ENCODE results near the gene DUOXA2.

The DUOXA2 gene

DNA sequence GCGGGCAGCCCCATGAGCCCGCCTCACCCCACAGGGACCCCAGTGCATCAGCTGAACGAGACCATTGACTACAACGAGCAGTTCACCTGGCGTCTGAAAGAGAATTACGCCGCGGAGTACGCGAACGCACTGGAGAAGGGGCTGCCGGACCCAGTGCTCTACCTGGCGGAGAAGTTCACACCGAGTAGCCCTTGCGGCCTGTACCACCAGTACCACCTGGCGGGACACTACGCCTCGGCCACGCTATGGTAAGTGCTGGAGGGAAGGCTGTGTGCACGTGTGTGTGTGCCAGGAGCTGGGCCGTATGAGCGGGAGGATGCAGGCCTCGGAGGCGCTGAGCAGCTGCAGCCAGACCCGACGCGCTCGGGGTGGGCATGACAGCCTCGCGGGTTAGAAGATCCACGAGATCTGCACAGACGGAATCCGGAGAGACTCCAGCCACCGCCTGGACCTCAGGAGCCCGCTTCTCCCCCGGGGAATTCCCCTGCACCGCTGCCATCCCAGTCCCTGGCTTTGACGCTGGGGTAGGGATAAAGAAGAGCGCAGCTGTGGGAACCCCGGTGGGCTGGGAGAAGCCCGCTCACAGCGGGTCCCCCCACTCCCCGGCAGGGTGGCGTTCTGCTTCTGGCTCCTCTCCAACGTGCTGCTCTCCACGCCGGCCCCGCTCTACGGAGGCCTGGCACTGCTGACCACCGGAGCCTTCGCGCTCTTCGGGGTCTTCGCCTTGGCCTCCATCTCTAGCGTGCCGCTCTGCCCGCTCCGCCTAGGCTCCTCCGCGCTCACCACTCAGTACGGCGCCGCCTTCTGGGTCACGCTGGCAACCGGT lies 2.6 kb downstream of the DUOXA2 start:
- DNase-seq (no peak), ATAC-seq (replicated peaks) (no peak)
- Mint-ChIP-seq H3K4me1 (peaks cover 45 to 65% of the 10 kb centered on the region in 2 donors), H3K27ac (peak overlapping the region; percentile 26), H3K9me3 (no peaks in the 10 kb centered on the region), H3K27me3 (peaks cover 82 to 87% of the 10 kb centered on the region in 2 donors), H3K4me3 (peak overlapping the region; percentile 33 to 49), H3K36me3 (no peaks in the 10 kb centered on the region)

GRCh38 chr15:45117308-45118130 lies 3.4 kb downstream of the DUOXA2 start:
- no peaks in the 10 kb centered on the region for H3K9me3 Mint-ChIP-seq
- DNase-seq (no peak), ATAC-seq (replicated peaks) (peak; percentile 11 to 22)
- H3K36me3 Mint-ChIP-seq = no peaks in the 10 kb centered on the region
- peaks cover 76 to 83% of the 10 kb centered on the region in 2 donors for H3K27me3 Mint-ChIP-seq
- H3K4me1 Mint-ChIP-seq = peaks cover 39 to 57% of the 10 kb centered on the region in 2 donors
- H3K4me3 Mint-ChIP-seq = peak overlapping the region; percentile 71 to 74
- peak overlapping the region; percentile 26 for H3K27ac Mint-ChIP-seq

DNA sequence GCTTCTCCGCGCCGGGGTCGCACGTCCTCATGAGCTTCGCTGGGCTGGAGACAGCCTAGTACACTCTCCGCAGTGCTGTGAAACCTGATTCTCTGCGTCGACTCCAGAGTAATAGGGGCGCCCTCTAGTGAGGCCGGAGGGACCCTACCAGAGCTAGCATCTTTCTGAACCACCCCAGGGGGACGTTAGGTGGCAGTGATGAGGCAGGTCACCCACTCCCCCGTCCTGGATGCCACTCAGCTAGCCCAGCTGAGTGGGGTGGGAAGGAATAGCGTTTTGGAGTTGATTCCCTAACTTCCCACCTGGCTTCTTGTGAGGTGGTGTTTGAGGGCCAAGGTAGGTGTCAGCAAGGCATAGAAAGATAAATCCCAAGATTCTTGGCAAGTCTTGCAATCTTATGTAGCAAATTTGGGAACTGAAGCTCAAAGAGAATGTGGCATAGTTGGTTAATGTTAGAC lies 4.0 kb downstream of the DUOXA2 start:
- no peaks in the 10 kb centered on the region for H3K36me3 Mint-ChIP-seq
- peak overlapping the region; percentile 22 for H3K27ac Mint-ChIP-seq
- ATAC-seq (replicated peaks) = peak; percentile 96 to 97
- no peaks in the 10 kb centered on the region for H3K9me3 Mint-ChIP-seq
- H3K4me1 Mint-ChIP-seq = peaks cover 34 to 50% of the 10 kb centered on the region in 2 donors
- peak; percentile 82 for DNase-seq
- H3K27me3 Mint-ChIP-seq = peaks cover 70 to 77% of the 10 kb centered on the region in 2 donors
- peak overlapping the region; percentile 71 to 74 for H3K4me3 Mint-ChIP-seq

DNA sequence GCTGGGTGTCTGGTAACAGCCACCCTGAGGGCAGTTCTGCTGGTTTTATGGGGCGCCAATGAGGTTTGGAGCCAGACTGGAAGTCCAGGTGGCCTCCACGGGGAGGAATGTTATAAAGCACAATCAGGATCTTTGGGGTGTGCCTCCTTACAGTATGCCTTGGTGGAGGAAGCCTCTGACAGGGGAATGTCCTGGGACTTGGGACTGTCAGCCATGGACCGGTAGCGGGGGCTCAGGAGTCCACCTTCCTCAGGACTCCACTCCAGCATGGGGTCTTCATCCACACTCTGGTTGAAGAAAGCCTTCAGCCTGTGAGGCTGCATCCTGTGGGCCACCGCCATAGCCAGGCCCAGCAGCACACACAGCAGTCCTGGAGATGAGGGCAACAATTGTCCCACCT lies 4.9 kb downstream of the DUOXA2 start:
- peaks cover 25 to 42% of the 10 kb centered on the region in 2 donors for H3K4me1 Mint-ChIP-seq
- ATAC-seq (replicated peaks) = no peak
- H3K4me3 Mint-ChIP-seq = no peak overlapping the region
- peaks cover 62 to 68% of the 10 kb centered on the region in 2 donors for H3K27me3 Mint-ChIP-seq
- no peak for DNase-seq
- H3K36me3 Mint-ChIP-seq = no peaks in the 10 kb centered on the region
- H3K27ac Mint-ChIP-seq = no peak overlapping the region
- no peaks in the 10 kb centered on the region for H3K9me3 Mint-ChIP-seq

- ATAC-seq (replicated peaks) (no peak), DNase-seq (no peak)
- H3K27ac Mint-ChIP-seq = no peak overlapping the region
- peaks cover 18 to 29% of the 10 kb centered on the region in 2 donors for H3K4me1 Mint-ChIP-seq
- H3K27me3 Mint-ChIP-seq = peaks cover 54 to 62% of the 10 kb centered on the region in 2 donors
- no peaks in the 10 kb centered on the region for H3K9me3 Mint-ChIP-seq
- H3K36me3 Mint-ChIP-seq = no peaks in the 10 kb centered on the region
- H3K4me3 Mint-ChIP-seq = no peak overlapping the region
Measured at GRCh38 chr15:45120081-45120972, 6.2 kb downstream of the DUOXA2 start.

- Mint-ChIP-seq H3K4me1 (peaks cover 16 to 22% of the 10 kb centered on the region in 2 donors), H3K36me3 (no peaks in the 10 kb centered on the region), H3K27ac (no peak overlapping the region), H3K9me3 (no peaks in the 10 kb centered on the region), H3K4me3 (no peak overlapping the region), H3K27me3 (peaks cover 54 to 62% of the 10 kb centered on the region in 2 donors)
- ATAC-seq (replicated peaks) (no peak), DNase-seq (no peak)
Measured at GRCh38 chr15:45121020-45121419, 6.9 kb downstream of the DUOXA2 start.

DNA sequence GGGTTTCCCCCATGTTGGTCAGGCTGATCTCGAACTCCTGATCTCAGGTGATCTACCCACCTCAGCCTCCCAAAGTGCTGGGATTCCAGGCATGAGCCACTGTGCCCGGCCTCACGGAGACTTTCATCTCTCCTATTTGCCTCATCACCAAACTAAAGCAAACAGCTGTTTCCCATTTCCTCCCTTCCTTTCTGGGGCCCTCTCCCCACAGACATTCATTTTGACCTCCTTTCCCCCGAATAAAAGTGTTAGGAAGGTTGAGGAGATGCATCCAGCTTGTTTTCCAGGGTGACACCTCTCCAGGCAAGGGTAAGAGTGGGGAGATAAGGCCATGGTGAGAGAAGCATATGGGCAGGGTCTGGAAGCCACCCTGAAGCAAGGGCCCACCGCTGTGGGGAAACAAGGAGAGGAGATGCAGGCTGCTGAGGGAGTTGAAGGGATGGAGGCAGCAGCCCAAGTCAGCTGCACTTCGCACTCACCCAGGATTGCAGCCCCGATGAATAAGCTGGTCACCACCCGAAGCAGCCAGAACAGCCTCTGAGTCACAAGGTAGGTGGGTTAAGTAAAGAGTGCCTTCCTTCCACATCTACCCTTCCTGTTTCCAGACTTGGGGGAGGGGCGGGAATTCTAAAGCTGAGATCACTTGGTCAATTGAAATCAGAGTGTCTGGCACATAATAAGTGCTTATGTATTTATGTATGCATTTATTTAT lies 7.7 kb downstream of the DUOXA2 start:
- peaks cover 12 to 16% of the 10 kb centered on the region in 2 donors for H3K4me1 Mint-ChIP-seq
- no peak for DNase-seq
- H3K4me3 Mint-ChIP-seq = no peak overlapping the region
- no peak for ATAC-seq (replicated peaks)
- no peaks in the 10 kb centered on the region for H3K9me3 Mint-ChIP-seq
- H3K36me3 Mint-ChIP-seq = no peaks in the 10 kb centered on the region
- no peak overlapping the region for H3K27ac Mint-ChIP-seq
- H3K27me3 Mint-ChIP-seq = peaks cover 52 to 61% of the 10 kb centered on the region in 2 donors

DNA sequence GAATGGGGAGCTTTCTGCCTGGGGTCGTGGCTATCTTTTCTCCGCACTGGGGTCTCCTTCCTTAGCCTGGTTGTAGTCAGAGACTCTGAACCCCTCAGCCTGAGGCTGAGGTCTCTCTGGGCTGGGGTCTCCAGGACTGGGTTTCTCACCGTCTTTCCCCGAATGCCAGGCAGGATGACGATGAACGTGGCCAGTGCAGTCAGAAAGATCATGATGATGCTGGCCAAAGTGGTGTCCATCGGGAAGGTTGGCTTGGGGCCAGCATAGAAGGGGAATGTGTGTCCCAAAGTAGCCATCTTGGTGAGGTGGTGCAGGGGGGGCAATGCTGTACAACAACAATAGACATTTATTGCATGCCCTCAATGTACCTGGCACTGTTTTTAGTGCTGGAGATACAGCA lies 8.6 kb downstream of the DUOXA2 start:
- DNase-seq (no peak), ATAC-seq (replicated peaks) (no peak)
- no peaks in the 10 kb centered on the region for H3K36me3 Mint-ChIP-seq
- H3K4me3 Mint-ChIP-seq = no peak overlapping the region
- H3K9me3 Mint-ChIP-seq = no peaks in the 10 kb centered on the region
- no peak overlapping the region for H3K27ac Mint-ChIP-seq
- H3K4me1 Mint-ChIP-seq = peaks cover 6 to 8% of the 10 kb centered on the region in 2 donors
- H3K27me3 Mint-ChIP-seq = peaks cover 48 to 57% of the 10 kb centered on the region in 2 donors

- Mint-ChIP-seq H3K27ac (no peak overlapping the region), H3K27me3 (peaks cover 48 to 57% of the 10 kb centered on the region in 2 donors), H3K4me1 (peaks cover under 1% of the 10 kb centered on the region in 2 donors), H3K9me3 (no peaks in the 10 kb centered on the region), H3K4me3 (no peak overlapping the region), H3K36me3 (no peaks in the 10 kb centered on the region)
- no peak for DNase-seq
- ATAC-seq (replicated peaks) = no peak
Measured at GRCh38 chr15:45123397-45123796, 9.3 kb downstream of the DUOXA2 start.

DNA sequence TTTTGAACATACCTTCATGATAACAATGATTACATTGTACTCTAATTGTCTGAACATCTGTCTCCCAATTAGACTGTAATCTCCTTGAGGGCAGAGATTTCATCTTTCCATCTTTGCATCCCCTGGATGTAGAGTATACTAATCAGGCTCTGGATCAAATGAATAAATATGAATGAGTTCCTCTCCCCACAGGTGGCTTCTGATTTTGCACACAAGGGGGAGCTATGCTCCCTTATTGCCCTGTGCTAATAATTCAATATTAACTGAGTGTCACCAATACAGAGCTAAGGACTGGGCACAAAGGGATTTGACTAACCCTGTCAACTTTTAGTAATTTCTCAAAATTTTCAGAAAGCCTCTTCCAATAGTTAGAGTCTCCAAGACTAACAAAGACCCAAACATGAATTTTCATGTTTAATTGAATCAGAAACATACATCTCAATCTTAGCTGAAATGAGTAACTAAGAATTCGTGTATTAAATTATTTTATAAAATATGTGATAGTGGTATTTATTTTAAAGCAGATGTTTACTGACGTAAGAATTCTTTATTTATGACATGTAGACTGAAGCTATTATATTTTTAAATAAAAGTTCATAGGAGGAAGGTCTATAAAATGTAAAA lies 12.5 kb downstream of the DUOXA2 start:
- DNase-seq = no peak
- H3K4me1 Mint-ChIP-seq = peaks cover 2 to 5% of the 10 kb centered on the region in 2 donors
- no peak overlapping the region for H3K4me3 Mint-ChIP-seq
- peak; percentile 61 for ATAC-seq (replicated peaks)
- peaks cover 51 to 61% of the 10 kb centered on the region in 2 donors for H3K27me3 Mint-ChIP-seq
- no peaks in the 10 kb centered on the region for H3K36me3 Mint-ChIP-seq
- no peak overlapping the region for H3K27ac Mint-ChIP-seq
- no peaks in the 10 kb centered on the region for H3K9me3 Mint-ChIP-seq

DNA sequence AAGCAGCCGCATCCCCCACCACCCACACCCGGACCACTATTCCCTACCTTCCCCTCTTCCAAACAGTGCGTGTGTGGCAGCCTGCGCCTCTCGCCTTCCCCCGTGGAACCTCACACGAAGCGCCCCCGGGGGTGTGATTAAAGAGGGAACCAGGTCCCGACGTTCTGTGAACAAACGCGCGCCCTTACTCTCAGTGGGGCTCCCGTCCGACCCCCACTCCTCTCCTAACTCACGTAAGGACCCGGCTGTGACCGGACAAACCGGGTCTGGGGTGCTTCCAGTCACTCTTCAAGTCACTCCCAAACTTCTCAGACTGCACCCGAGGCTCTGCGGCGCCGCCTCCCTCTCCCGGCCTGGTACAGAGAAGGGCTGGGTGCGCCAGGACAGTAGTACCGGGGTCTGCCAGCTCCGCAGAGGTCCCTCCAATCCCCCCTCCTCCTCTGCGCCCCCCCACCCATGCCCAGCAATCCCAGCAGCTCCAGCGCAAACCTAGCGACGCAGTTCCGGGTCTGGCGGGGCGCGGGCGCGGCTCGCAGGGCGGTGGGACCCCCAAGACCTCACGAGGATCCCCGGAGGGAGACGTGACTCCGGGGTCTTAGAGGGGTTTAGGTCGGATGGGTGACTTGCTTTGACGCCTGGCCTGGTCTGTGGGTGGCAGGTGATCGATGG lies 15.0 kb downstream of the DUOXA2 start:
- no peaks in the 10 kb centered on the region for H3K36me3 Mint-ChIP-seq
- H3K9me3 Mint-ChIP-seq = no peaks in the 10 kb centered on the region
- H3K4me3 Mint-ChIP-seq = peak overlapping the region in 1 of 2 donors; percentile 12
- peaks cover 66 to 72% of the 10 kb centered on the region in 2 donors for H3K27me3 Mint-ChIP-seq
- no peak overlapping the region for H3K27ac Mint-ChIP-seq
- peaks cover 2 to 5% of the 10 kb centered on the region in 2 donors for H3K4me1 Mint-ChIP-seq
- ATAC-seq (replicated peaks) = no peak
- no peak for DNase-seq

DNA sequence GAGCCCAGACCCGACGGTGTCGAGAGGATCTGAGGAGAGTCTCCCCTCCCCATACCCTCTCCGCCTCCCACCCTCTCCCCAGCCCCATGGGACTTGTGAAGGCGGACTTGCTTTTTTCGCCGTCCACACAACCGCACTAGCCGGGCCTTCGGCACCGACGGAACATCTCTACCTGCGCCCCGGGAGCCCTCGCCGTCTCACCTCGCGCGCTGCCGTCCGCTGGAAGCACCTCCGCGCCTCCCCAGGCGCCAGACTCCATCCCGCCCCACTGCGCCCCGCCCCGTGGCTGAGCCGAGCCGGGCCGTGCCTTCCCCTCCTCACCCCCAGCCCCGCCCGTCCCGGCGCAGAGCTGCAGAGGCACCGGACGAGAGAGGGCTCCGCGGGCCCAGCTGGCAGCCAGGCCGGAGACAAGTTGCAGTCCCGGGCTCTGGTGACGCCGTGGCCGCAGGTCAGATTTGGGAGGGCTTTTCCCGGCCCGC lies 15.6 kb downstream of the DUOXA2 start, which contains the start of the genes DUOX1 and DUOXA1:
Gene DUOX1 (plus strand): TSS at position 344 of the 479 bp plus-strand sequence. CDS start 1,973 bp downstream, outside the sequence.
Gene DUOXA1 (minus strand): TSS at position 229 of the 479 bp plus-strand sequence. CDS start 6,865 bp downstream, outside the sequence.
- no peak for DNase-seq
- Mint-ChIP-seq H3K9me3 (no peaks in the 10 kb centered on the region), H3K4me1 (peaks cover 2 to 5% of the 10 kb centered on the region in 2 donors), H3K27ac (no peak within 1 kb of the TSS), H3K27me3 (peaks cover 71 to 77% of the 10 kb centered on the region in 2 donors), H3K36me3 (no peaks in the 10 kb centered on the region), H3K4me3 (peak within 1 kb of the TSS; percentile 26 to 31)
- ATAC-seq (replicated peaks) = peak; percentile 55 to 64
